Measurements from ENCODE around the gene CNOT6.

Gene CNOT6

GRCh38 chr5:180627386-180628120 is 133.4 kb downstream of the CNOT6 start:
- TF ChIP-seq JUND (IDR thresholded peaks at IDR 0.05; ENCODE audit: low read depth) = no peak
- DNase-seq (ENCODE audit: low read depth in 1 of 2, low spot score in 1 of 2) = no peak
- in situ Hi-C loops (cut with HindIII; ENCODE audit: low pct_unique_long_range_greater_than_20kb, low sequenced_read_pairs) = no loop called here

All from T47D (cell line).